ENCODE measurements around the gene FASTK. TPM values are rescaled to one million over a fixed set of nuclear protein-coding genes. Genes with fewer than 3 reads are reported as not detected.

The FASTK gene
- total and polyA plus RNA-seq, 4 donors = 28.9 to 108 (median 89.9) TPM

GRCh38 chr7:151091988-151092387, 11.4 kb upstream of the FASTK start:
- peaks cover 0 to 3% (median 0%) of the 10 kb centered on the region in 4 donors for H3K36me3 ChIP-seq (ENCODE audit: control insufficient read depth in 4 of 4, insufficient read depth in 4 of 4, low read length in 4 of 4)
- no peak overlapping the region for H3K4me3 ChIP-seq
- ATAC-seq (ENCODE audit: insufficient read depth, low FRiP score) (no peak), DNase-seq (no peak)
- H3K4me1 ChIP-seq (ENCODE audit: control insufficient read depth in 5 of 5, insufficient read depth in 5 of 5, low read length in 5 of 5) = peaks cover 0 to 28% (median 12%) of the 10 kb centered on the region in 5 donors
- WGBS, 2 donors = 90 to 92% methylated on average over 14 of the region's 14 CpGs
- no peak overlapping the region for H3K9ac ChIP-seq (ENCODE audit: insufficient read depth in 1 of 2, low read length in 2 of 2)
- H3K27me3 ChIP-seq (ENCODE audit: control insufficient read depth in 3 of 3, insufficient read depth in 3 of 3, low read length in 2 of 3) = no peaks in the 10 kb centered on the region
- no peaks in the 10 kb centered on the region for H3K9me3 ChIP-seq (ENCODE audit: control insufficient read depth in 4 of 4, insufficient read depth in 3 of 4, low read length in 3 of 4)
- TF ChIP-seq CTCF (IDR thresholded peaks at IDR 0.05; ENCODE audit: control extremely low read depth, extremely low read depth) = no peak
- no peak overlapping the region for H3K27ac ChIP-seq (ENCODE audit: low read depth in 1 of 2, low read length in 1 of 2)

- no peaks in the 10 kb centered on the region for H3K9me3 ChIP-seq (ENCODE audit: control insufficient read depth in 4 of 4, insufficient read depth in 3 of 4, low read length in 3 of 4)
- peak overlapping the region in 1 of 2 donors; percentile 15 for H3K27ac ChIP-seq (ENCODE audit: low read depth in 1 of 2, low read length in 1 of 2)
- DNase-seq (no peak), ATAC-seq (ENCODE audit: insufficient read depth, low FRiP score) (no peak)
- peaks cover 0 to 3% (median 0%) of the 10 kb centered on the region in 4 donors for H3K36me3 ChIP-seq (ENCODE audit: control insufficient read depth in 4 of 4, insufficient read depth in 4 of 4, low read length in 4 of 4)
- 52 to 53% methylated on average over 6 of the region's 6 CpGs for WGBS, 2 donors
- no peak for TF ChIP-seq CTCF (IDR thresholded peaks at IDR 0.05; ENCODE audit: control extremely low read depth, extremely low read depth)
- H3K9ac ChIP-seq (ENCODE audit: insufficient read depth in 1 of 2, low read length in 2 of 2) = no peak overlapping the region
- no peaks in the 10 kb centered on the region for H3K27me3 ChIP-seq (ENCODE audit: control insufficient read depth in 3 of 3, insufficient read depth in 3 of 3, low read length in 2 of 3)
- H3K4me1 ChIP-seq (ENCODE audit: control insufficient read depth in 5 of 5, insufficient read depth in 5 of 5, low read length in 5 of 5) = peaks cover 0 to 28% (median 12%) of the 10 kb centered on the region in 5 donors
- H3K4me3 ChIP-seq = no peak overlapping the region
Measured at GRCh38 chr7:151091431-151091830, 10.8 kb upstream of the FASTK start.

GRCh38 chr7:151091003-151091402, 10.4 kb upstream of the FASTK start:
- no peak for DNase-seq
- no peak for ATAC-seq (ENCODE audit: insufficient read depth, low FRiP score)
- WGBS, 2 donors = 92% methylated on average over 7 of the region's 7 CpGs
- Histone ChIP-seq H3K4me1 (ENCODE audit: control insufficient read depth in 5 of 5, insufficient read depth in 5 of 5, low read length in 5 of 5) (peaks cover 0 to 28% (median 12%) of the 10 kb centered on the region in 5 donors), H3K36me3 (ENCODE audit: control insufficient read depth in 4 of 4, insufficient read depth in 4 of 4, low read length in 4 of 4) (peaks cover 0 to 3% (median 0%) of the 10 kb centered on the region in 4 donors), H3K9me3 (ENCODE audit: control insufficient read depth in 4 of 4, insufficient read depth in 3 of 4, low read length in 3 of 4) (no peaks in the 10 kb centered on the region), H3K27ac (ENCODE audit: low read depth in 1 of 2, low read length in 1 of 2) (peak overlapping the region in 1 of 2 donors; percentile 15), H3K9ac (ENCODE audit: insufficient read depth in 1 of 2, low read length in 2 of 2) (no peak overlapping the region), H3K4me3 (no peak overlapping the region), H3K27me3 (ENCODE audit: control insufficient read depth in 3 of 3, insufficient read depth in 3 of 3, low read length in 2 of 3) (no peaks in the 10 kb centered on the region)
- no peak for TF ChIP-seq CTCF (IDR thresholded peaks at IDR 0.05; ENCODE audit: control extremely low read depth, extremely low read depth)

Data from lung (tissue), 12 donors.